A673 (cell line): ENCODE data around the gene TRIM71. TPM values are rescaled to one million over a fixed set of nuclear protein-coding genes. Genes with fewer than 3 reads are reported as not detected.

Experiments used
- BruUV-seq: library from RNA; stranded (reverse); fragments of 400-500 nt; replicated peaks from 2 replicates; lab custom pipeline; 2021; lab: Mats Ljungman, UMichigan
- CTCF ChIA-PET: fragments of 300-600 bp; sonication (Branson Sonifier 250); formaldehyde crosslinking; loops from one replicate; lab custom pipeline; 2022; ENCODE audit warnings: antibody characterized with exemption; lab: Charles Lee
- POLR2A ChIA-PET: fragments of 300-600 bp; sonication (Branson Sonifier 250); formaldehyde crosslinking; loops from one replicate; lab custom pipeline; 2022; ENCODE audit warnings: antibody characterized with exemption; ENCODE audit not compliant: low non-redundant PET; lab: Charles Lee
- DNase-seq: peaks from one replicate; pipeline ENCODE4 v3.0.0-alpha.2; 2015; ENCODE audit warnings: low spot score
- H3K27ac ChIP-seq: fragments of 200-600 bp; sonication (generic); 2 replicates; pipeline ENCODE4 v1.5.1; 2016; ENCODE audit warnings: mixed run types, low read depth, mild to moderate bottlenecking, mixed read lengths, antibody characterized with exemption, low read length; ENCODE audit not compliant: poor library complexity, severe bottlenecking
- H3K27me3 ChIP-seq: fragments of 200-600 bp; sonication (generic); replicated peaks from 2 replicates; pipeline ENCODE4 v1.6.1; 2017; ENCODE audit warnings: mixed run types, low read depth, mild to moderate bottlenecking, mixed read lengths, antibody characterized with exemption, low read length; ENCODE audit not compliant: insufficient read depth, poor library complexity
- H3K36me3 ChIP-seq: fragments of 200-600 bp; sonication (generic); 2 replicates; pipeline ENCODE4 v1.6.1; 2016; ENCODE audit warnings: mixed run types, mild to moderate bottlenecking, mixed read lengths, antibody characterized with exemption, low read length; ENCODE audit not compliant: insufficient read depth, poor library complexity, severe bottlenecking
- H3K4me1 ChIP-seq: fragments of 200-600 bp; sonication (generic); 2 replicates; pipeline ENCODE4 v1.6.1; 2017; ENCODE audit warnings: mixed run types, mild to moderate bottlenecking, mixed read lengths, antibody characterized with exemption, low read length; ENCODE audit not compliant: insufficient read depth, poor library complexity, severe bottlenecking
- H3K4me3 ChIP-seq: fragments of 200-600 bp; sonication (generic); 2 replicates; pipeline ENCODE4 v1.5.1; 2016; ENCODE audit warnings: low read depth, mixed run types, mild to moderate bottlenecking, mixed read lengths, low read length; ENCODE audit not compliant: poor library complexity, severe bottlenecking
- H3K9me3 ChIP-seq: fragments of 200-600 bp; sonication (generic); 2 replicates; pipeline ENCODE4 v1.6.1; 2016; ENCODE audit warnings: mixed run types, low read depth, mild to moderate bottlenecking, mixed read lengths, antibody characterized with exemption, low read length; ENCODE audit not compliant: poor library complexity, severe bottlenecking
- EZH2 ChIP-seq: fragments of 200-600 bp; sonication (generic); IDR thresholded peaks from 2 replicates; pipeline ENCODE4 v1.6.1; 2017; ENCODE audit warnings: borderline replicate concordance, low read depth, mild to moderate bottlenecking, mixed read lengths, antibody characterized with exemption, low read length; ENCODE audit not compliant: poor library complexity, severe bottlenecking
- intact Hi-C: fragments of 100-400 bp; cut with micrococcal nuclease; formaldehyde crosslinking; loops from one replicate; pipeline ENCODE4 v1.10.0; 2022; ENCODE audit not compliant: unreplicated experiment
- total RNA-seq: library from RNA; stranded (reverse); gene quantifications from 2 replicates; pipeline ENCODE4 v1.2.3, GENCODE V29; 2021
- TF ChIP-seq, protein P1 (sequence below): fragments of 300-800, 200-600 bp; sonication (generic); conservative IDR thresholded peaks from 2 replicates; pipeline ENCODE4 v1.5.1; 2017; ENCODE audit warnings: low read depth, mild to moderate bottlenecking, antibody characterized with exemption, low read length, moderate library complexity, mixed read lengths

Gene TRIM71
- total RNA-seq, 1 experiment from 2014 or later: 0.30 TPM

GRCh38 chr3:32837789-32838188, 20.0 kb downstream of the TRIM71 start:
- ChIA-PET POLR2A (no interaction called here), CTCF (no interaction called here)
- Histone ChIP-seq H3K4me3 (no peak overlapping the region), H3K4me1 (peaks cover 11% of the 10 kb centered on the region), H3K9me3 (no peaks in the 10 kb centered on the region), H3K27ac (no peak overlapping the region), H3K27me3 (no peaks in the 10 kb centered on the region), H3K36me3 (no peaks in the 10 kb centered on the region)
- BruUV-seq: no TSS peak
- intact Hi-C loops: no loop called here
- DNase-seq: no peak
- no peak for TF ChIP-seq EZH2
- TF ChIP-seq, protein P1, sequence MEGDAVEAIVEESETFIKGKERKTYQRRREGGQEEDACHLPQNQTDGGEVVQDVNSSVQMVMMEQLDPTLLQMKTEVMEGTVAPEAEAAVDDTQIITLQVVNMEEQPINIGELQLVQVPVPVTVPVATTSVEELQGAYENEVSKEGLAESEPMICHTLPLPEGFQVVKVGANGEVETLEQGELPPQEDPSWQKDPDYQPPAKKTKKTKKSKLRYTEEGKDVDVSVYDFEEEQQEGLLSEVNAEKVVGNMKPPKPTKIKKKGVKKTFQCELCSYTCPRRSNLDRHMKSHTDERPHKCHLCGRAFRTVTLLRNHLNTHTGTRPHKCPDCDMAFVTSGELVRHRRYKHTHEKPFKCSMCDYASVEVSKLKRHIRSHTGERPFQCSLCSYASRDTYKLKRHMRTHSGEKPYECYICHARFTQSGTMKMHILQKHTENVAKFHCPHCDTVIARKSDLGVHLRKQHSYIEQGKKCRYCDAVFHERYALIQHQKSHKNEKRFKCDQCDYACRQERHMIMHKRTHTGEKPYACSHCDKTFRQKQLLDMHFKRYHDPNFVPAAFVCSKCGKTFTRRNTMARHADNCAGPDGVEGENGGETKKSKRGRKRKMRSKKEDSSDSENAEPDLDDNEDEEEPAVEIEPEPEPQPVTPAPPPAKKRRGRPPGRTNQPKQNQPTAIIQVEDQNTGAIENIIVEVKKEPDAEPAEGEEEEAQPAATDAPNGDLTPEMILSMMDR: no peak

GRCh38 chr3:32839714-32840085, 21.9 kb downstream of the TRIM71 start:
- no TSS peak for BruUV-seq
- H3K27me3 ChIP-seq: no peaks in the 10 kb centered on the region
- H3K4me1 ChIP-seq: peaks cover 30% of the 10 kb centered on the region
- POLR2A ChIA-PET: no interaction called here
- H3K9me3 ChIP-seq: no peaks in the 10 kb centered on the region
- intact Hi-C loops: no loop called here
- CTCF ChIA-PET: no interaction called here
- TF ChIP-seq, protein P1: no peak
- TF ChIP-seq EZH2: no peak
- H3K36me3 ChIP-seq: no peaks in the 10 kb centered on the region
- no peak overlapping the region for H3K27ac ChIP-seq
- no peak for DNase-seq
- no peak overlapping the region for H3K4me3 ChIP-seq

- intact Hi-C loops: no loop called here
- Histone ChIP-seq H3K4me3 (no peak overlapping the region), H3K27ac (no peak overlapping the region), H3K27me3 (no peaks in the 10 kb centered on the region), H3K36me3 (no peaks in the 10 kb centered on the region), H3K4me1 (peaks cover 34% of the 10 kb centered on the region), H3K9me3 (no peaks in the 10 kb centered on the region)
- ChIA-PET POLR2A (no interaction called here), CTCF (no interaction called here)
- no peak for TF ChIP-seq EZH2
- TF ChIP-seq, protein P1: no peak
- DNase-seq: no peak
- BruUV-seq: no TSS peak
These were observed 22.5 kb downstream of the TRIM71 start for GRCh38 chr3:32840086-32840841.
